Stimulated activated CD8-positive, alpha-beta memory T cell treated with anti-CD3 and anti-CD28 coated beads, Interleukin-2, amount 100 ng/mL, for 48 hours (primary cell): ENCODE results near the gene SENP2.
"Not testable (repeated sequence)": the region's sequence is repeated elsewhere in the genome, so short reads cannot be mapped to it uniquely, and the experiment has no call there.

Experiments used
- DNase-seq, 2 donors: peaks; one replicate each; pipeline ENCODE4 v3.0.0-alpha.2; 2020; ENCODE audit warnings: low read depth in 2 of 2

Gene SENP2

DNA sequence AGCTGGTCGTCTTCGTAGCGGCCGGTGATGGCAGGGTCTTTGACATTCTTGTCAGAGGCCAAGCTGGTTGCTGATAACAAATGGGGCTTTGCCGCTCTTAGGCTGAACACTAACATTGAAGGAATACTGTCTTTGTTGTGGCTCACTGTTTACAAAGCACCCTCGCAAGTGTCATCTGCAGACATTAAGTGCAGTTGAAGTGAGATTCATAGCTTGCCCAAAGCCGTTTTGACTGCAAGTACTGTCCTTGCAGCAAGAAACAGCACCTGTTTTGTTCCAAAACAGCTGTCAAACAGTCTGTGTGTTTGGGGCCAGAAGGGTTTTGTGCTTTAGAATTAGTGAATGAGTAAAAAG, 568 bp downstream of the SENP2 start:
- no peak for DNase-seq

DNA sequence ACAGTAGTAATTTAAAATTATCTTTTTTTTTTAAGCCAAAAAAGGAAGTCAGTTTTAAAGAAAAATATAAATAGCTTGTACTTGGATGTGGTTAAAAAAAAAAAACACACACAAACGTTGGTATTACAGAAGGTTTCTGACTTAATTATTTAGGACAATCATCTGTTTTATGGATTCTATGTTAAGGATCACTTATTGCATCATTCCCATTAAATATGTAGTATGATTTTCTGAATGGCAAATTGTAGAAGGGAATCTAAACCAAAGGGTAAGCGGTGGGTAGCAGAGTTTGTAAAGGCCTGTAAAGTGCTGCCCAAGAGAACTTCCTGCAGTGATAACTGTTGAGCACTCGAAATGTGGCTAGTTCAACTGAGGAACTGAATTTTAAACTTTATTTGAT, 8.0 kb downstream of the SENP2 start:
- no peak for DNase-seq

DNA sequence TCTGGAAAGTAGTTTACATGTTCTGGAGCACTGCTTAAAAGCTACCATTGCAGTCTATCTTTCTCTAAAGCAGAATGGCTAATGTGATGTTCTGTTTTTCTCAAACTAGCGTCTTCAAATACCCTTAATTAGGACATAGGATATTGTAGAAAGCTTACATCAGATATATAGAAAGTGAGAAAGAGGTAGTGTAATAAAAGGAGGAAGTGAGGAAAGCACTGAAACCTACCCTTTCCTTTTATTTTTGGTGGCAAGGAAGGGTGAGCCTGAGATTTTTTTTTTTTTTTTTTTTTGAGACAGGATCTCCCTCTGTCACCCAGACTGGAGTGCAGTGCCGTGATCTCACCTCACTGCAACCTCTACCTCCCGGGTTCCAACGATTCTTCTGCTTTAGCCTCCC, 9.4 kb downstream of the SENP2 start:
- no peak for DNase-seq

DNA sequence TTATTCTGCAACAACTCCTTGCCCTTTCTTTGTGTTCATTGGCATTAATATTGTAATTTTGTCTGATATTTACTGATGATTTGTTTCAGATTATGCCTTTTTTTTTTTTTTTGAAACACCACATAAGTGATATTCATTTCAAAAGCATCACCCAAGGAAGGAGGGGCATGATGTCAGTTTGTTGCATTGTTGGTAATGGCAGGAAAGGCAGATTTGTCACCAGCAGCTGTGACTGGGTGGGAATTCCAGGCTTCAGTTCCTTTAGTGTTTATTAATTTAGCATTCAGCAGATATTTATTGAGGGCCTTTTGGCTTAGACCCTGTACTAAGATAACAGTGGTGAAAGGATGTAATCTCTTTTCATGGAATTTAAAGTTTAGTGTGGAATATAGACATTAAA, 19.5 kb downstream of the SENP2 start:
- no peak for DNase-seq

DNA sequence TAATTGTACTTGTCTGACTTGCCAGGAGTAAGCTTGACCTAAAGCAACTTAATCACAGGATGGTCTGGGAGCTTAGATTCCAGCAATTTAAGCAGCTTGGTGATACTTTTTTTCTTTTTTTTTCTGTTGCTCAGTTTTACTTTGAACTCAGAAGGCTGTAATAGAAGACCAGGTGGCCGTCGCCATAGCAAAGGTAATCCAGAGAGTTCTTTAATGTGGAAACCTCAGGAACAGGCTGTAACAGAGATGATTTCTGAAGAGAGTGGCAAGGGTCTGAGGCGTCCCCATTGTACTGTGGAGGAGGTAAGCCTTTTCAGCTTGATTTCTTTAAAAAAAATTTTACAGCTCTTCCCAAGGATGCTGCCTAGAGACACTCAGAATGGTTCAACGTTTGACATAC, 20.1 kb downstream of the SENP2 start:
- no peak for DNase-seq

DNA sequence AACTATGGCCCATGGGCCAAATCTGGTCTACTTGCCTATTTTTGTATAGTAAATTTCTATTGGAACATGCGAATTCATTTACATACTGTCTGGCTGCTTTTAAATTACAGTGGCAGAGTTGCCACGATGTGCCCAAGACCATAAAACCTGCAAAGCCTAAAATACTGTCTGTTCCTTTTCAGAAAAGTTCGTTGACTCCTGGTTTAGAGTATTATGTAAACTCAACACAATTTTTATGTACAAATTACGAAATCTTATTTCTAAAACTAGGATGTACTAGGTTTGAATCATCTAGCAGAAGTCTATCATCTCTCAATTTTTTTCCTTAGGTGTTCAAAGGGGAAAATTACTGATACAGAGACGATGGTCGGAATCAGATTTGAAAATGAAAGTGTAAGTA, 26.9 kb downstream of the SENP2 start:
- DNase-seq, result no peak

DNA sequence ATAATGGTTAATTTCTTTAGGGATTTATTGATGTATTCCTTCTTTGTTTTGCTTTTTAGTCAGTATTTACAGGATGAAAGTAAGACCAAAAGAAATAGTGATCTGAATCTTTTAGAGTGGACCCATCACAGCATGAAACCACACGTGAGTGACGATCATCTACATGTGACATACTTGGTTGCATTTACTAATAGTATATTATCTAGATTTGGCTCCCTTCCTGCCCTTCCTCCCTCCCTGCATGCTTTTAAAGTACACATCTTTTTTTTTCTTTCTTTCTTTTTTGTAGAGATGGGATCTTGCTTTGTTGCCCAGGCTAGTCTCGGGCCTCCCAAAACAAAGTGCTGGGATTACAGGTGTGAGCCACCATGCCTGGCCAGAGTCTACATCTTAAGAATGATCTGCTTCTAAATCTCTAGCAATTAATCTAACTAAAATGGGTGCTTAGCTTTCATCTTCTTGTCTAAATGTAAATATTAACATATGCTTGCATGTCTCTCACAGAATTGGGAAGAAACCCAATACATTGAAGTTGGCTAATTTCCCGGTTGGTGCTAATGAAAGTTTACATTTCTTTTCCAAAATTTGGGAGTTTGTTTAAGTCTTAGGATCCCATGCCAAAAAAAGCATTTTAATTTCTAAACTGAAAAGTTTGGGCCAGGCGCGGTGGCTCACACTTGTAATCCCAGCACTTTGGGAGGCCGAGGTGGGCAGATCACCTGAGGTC, 38.0 kb downstream of the SENP2 start:
- no peak for DNase-seq

DNA sequence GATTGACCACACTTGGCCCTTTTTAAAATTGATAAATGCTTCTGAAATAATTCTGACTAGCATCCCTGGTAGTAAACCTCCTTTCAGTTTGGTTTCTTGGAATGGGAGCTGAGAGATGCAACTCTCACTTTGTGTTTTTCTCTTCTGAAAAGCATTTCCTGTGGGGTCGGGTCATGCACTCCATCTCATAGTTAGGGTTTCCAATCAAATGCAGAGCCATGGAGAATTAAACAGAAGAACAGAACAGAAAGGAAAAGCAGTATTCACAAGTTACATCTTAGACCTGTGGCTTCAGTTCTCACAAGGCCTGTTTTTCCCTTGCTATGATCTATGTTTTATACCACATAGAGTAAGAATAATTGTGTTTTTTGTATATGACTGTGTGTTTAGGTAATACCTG, 39.7 kb downstream of the SENP2 start:
- DNase-seq, result no peak

DNA sequence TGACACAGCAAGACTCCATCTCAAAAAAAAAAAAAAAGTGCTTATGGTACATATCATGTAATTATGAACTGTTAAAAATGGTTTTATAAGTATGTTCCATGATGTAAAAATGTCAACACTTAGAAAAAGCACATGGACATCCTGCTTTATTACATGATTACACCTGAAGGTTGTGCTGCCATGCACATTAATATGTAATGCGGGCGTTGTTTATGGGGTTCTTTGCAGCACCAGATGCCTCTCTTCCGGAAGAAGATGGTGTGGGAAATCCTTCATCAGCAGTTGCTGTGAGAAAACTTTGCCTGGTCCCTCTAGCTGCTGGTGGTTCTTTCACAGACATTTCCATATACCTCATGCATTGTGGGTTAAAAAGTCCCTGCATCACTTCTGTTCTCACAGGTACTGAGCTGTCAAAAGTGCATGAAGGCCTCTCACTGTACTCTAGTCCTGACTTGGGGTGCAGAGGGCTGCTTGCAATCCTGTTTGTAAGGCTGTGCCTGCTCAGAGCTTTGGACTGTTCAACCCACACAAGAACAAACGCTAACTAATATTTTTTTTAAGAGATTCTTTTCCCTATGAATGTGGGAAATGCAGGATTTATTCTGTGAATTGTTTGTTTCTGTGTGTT, 43.6 kb downstream of the SENP2 start:
- DNase-seq, result no peak

DNA sequence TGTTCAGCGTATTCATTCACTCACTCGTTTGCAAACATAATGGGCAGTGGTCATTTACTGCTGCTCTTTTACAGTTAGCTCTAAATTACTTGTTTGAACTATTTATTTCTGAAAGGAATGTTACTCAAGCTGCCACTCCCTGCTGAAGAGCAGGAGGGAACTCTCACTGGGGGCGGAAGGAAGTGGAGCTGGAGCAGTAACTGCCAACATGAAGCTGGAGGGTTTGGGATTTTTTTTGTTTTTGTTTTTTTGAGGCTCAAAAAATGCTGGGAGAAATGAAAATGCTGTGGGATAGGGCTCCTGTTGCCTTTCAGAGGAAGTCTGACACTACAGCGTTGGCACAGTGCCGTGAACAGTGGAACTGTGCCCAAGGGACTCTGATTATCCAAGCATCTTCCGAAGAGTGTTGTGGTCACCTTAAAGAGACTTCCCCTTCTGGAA, 44.1 kb downstream of the SENP2 start:
- no peak for DNase-seq

DNA sequence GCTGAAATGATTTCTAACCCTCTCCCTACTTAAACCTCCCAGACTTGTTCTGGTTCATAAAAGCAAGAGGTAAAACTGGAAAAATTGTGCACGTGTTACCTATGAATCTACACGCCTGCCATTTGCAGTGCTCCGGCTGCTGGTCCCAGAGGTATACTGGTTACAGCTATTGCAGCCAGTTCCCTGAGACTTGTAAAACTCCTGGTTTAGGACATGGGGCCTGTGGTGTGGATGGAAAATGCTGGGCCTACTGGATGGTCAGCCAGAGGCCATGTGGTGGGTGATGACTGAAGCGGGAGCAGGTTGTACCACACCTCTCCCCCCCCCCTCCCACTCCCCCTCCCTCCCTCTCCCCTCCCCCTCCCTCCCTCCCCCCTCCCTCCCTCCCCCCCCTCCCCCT, 45.0 kb downstream of the SENP2 start:
- DNase-seq, result no peak

DNA sequence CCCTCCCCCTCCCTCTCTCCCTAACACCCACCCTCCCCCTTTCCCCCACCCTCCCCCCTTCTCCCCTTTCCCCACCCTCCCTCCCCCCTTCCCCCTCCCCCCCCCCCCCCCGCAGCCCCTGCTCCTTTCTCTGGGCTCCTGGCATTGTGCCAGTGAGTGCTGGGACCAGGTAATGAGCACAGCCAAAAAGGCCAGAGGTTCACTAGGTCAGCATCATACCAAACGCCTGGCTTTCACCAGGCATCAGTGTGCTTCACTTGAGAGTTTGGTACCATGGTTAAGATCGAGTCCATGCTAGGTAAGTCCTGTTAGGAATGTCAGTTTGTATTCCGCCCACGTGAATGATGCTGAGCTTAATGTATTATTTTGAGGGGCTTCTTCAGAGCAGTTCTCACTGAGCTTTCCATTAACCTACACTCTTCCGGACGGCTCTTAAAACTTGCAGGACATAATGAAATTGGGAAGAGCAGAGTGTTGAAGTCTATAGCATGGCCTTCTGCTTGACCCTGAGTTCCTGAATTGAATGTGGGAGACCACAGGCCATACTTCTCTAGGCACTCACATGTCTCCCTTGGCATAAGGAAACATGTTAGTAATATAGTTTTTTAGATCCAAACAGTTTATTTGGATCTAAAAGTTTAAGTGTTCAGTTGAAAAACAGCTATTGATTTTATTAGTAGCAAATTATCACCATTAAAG, 45.6 kb downstream of the SENP2 start:
- DNase-seq, result no peak

DNA sequence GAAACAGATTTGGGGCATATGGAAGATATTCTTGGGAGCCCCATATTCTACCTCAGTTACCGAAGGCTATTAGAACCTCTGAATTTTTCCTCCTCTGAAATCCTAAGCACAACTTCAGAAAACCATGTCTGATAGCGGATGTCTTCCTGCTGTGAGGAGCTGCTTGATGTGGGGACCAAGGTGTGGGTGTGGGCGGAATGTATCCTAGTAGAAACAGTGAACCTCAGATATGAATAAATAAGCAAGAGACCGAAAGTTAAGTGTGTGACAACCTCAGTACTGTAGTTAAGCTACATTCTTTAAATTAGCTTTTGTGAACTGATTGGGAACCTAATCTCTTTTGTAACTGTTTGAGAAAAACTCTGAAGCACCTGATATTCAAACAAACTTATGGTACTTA, 46.9 kb downstream of the SENP2 start:
- no peak for DNase-seq

DNA sequence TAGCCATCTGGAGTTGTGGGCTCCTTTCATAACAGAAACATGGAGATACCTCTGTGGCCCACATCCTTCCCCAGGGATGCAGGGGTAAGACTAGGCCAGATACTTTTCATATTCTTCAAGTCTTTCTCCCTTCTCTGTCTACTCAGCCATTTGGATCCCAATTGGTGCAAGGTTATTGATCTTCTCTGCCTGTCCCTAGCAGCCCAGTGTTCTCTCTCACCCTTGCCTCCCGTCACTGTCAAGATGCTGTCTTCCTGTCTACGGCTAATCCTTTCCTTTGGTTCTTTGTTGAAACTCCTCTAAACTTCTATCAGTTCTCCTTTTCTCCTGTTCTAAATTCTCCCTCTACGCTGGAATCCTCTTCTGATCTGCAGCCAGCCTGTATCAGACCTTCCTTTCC, 51.3 kb downstream of the SENP2 start:
- no peak for DNase-seq

DNA sequence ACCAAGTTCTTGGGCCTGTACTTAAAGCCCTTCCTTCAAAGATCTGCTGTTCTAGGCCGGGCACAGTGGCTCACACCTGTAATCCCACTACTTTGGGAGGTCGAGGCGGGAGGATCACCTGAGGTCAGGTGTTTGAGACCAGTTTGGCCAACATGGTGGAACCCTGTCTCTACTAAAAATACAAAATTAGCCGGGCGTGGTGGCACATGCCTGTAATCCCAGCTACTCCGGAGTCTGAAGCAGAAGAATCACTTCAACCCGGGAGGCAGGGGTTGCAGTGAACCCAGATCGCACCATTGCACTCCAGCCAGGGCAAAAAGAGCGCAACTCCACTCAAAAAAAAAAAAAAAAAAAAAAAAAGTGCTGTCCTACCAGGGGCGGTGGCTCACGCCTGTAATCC, 52.6 kb downstream of the SENP2 start:
- DNase-seq, result not testable (repeated sequence)

DNA sequence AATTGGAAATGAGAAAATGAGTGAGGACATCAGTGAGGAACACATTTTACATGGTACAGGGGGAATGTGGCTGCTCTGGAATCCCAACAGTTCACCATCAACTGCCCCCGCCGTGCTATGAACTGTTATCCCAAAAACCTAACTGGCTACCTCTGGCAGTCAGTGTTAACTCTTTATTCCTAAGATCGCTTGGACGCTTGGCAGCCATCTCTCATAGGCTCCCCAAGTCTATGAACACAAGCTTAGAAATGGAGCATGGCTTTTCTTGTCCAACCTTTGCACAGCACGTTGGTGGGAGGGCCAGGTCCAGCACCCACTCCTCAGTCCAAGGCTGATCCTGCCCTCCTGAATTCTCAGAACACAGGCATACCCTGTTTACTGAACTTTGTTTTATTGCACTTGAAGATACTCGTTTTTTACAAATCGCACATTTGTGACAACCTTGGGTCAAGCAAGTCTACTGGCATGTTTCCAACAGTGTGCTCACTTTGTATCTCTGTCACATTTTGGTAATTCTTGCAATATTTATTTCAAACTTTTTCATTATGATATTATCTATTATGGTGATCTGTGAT, 53.6 kb downstream of the SENP2 start:
- no peak for DNase-seq

DNA sequence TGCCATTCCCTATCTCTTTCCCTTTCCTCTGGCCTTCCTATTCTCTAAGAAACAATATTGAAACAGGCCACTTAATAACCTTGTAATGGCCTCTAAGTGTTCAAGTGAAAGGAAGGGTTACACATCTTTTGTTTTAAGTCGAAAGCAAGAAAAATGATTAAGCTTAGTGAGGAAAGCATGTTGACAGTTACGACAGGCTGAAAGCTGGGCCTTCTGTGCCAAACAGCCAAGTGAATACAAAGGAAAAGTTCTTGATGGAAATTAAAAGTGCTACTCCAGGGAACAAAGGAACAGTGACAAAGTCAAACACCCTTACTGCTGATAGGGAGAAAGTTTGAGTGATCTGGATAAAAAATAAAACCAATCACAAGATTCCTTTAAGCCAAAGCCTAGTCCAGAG, 54.2 kb downstream of the SENP2 start:
- DNase-seq, result no peak

DNA sequence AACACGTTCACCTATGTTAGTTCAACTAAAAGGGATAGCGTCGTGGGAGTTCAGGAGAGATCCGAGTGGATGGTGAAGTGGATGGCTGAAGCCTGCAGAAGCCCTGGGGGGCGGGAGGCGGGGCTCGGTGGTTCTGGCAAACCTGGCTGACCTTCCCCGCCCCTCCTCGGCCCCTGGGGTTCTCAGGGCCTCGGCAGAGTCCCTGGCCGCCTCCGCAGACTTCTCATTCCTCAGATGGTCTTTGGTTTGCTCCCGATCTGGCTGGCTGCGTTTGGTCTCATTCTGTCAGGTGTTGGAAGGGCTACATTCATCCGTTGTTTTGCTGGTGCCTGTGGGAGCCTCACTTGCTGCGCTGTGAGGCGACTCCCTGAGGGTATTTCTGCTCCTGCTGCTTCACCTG, 59.1 kb downstream of the SENP2 start:
- DNase-seq, result not testable (repeated sequence)

DNA sequence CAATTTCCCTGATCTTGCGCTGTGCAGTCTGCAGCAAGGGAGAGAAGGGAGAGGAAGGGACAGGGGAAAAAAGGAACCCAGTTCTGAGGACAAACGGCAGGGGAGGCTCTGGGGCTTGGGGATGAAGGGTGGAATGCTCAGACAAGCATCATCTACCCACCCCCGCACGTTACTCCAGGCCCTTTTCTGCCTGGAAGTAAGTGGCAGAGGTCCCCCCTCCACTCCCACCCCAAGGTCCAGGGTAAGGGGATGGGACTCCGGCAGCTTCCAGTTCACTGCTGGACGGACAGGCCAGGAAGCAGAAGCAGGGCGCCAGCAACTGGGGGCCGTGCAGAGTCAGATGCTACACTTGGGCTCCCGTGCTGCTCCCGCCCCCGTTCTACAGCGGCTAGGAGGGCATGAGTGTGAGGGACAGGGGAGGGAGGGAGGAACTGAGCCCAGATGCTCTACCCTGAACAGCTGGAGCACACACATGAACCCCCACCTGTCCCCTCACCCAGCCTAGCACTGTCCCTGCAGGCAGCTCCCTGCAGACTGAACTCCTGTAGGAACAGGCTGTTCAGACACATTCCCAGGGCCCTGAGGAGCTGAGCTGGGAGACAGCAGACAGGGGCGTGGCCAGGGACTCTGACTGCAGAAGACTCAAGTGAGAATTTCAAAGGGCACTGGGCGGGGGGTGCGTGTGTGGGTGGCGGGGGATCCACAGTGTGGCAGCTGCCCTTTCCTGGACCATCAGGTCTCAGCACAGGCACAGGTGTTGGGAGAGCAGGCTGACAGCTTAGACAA, 59.7 kb downstream of the SENP2 start:
- no peak for DNase-seq

DNA sequence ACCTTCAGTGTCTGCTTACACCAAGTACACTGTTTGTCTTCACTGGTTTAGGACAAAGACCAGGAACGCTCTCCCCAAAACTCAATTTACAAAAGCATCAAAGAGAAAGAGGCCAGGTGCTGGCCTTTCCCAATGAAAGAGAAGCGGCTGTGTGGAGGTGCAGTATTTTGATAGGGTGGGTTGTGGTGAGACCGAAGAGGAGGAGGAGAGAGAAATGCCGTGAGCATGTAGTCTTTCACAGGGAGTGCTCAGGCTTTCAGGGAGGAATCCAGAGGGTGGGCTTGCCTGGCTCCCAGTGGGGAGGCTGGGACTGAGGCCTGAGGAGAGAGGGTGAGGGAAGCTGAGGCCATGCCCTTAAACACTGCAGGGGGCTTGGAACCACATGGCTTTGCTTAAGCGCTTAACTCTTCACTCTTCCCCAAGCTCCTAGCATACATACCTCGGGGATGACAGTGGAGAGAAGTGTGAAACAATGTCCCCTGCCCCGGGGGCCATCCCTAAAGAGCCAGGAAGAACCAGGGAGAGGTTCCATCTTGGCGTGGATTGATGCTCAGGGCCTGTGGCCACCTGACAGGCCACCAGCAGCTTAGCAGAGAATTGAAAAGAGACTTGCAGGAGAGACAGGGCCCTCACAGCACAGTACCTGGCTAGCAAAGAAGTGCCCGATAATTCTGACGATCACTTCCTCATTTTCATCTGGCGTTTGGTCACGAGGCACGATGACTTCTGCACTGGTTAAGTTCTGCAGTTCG, 60.5 kb downstream of the SENP2 start:
- DNase-seq, result no peak

DNA sequence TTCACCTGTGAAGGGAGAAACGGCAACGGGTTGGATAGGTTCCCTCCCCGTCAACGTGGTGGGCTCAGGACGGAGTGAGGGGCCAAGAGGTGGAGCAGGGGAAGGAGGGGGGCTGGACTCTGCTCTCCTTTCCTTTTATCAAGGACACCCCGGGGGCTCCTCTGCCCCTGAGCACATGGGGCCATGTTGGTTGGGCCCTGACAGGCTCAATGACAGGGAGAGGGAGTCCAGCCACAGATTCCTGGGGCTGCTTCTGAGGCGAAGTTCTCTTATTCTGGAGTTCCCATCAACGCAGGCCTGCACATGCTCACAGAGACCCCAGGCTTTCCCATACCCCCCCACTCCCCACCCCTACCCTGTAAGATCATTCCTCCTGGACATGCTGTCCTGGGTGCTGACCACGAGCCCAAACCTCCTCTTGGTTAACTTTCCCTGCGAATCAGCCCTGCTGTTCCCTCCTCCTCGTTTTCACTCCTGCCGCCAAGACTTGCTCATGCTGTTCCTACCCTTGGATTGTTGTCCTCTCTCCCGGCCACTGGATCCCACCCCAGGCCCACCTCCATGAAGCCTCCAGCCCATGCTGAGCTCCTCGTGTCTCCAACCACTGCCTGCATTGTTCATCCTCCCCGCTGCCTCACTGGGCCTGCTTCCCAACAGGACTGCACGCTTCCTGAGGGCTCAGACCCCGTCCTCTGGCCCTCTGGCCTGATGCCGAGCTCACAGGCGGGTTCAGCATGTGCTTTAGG, 61.2 kb downstream of the SENP2 start:
- no peak for DNase-seq
